GM10266 (cell line): ENCODE results near the gene ATP1A4.

ENCODE experiments used
- DNase-seq: peaks from one replicate; pipeline ENCODE4 v3.0.0; 2012; ENCODE audit errors: extremely low spot score
- TF ChIP-seq, protein P1 (sequence below): IDR thresholded peaks from 2 replicates; pipeline ENCODE4 v1.5.1; 2012; ENCODE audit warnings: mild to moderate bottlenecking, low read depth; ENCODE audit not compliant: control insufficient read depth, insufficient read depth; ENCODE audit errors: missing control alignments

Gene ATP1A4

GRCh38 chr1:160217481-160218051 is 66.2 kb downstream of the ATP1A4 start:
- TF ChIP-seq, protein P1, sequence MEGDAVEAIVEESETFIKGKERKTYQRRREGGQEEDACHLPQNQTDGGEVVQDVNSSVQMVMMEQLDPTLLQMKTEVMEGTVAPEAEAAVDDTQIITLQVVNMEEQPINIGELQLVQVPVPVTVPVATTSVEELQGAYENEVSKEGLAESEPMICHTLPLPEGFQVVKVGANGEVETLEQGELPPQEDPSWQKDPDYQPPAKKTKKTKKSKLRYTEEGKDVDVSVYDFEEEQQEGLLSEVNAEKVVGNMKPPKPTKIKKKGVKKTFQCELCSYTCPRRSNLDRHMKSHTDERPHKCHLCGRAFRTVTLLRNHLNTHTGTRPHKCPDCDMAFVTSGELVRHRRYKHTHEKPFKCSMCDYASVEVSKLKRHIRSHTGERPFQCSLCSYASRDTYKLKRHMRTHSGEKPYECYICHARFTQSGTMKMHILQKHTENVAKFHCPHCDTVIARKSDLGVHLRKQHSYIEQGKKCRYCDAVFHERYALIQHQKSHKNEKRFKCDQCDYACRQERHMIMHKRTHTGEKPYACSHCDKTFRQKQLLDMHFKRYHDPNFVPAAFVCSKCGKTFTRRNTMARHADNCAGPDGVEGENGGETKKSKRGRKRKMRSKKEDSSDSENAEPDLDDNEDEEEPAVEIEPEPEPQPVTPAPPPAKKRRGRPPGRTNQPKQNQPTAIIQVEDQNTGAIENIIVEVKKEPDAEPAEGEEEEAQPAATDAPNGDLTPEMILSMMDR, result no peak
- no peak for DNase-seq

- TF ChIP-seq, protein P1, result peak; percentile 28
- DNase-seq, result no peak
Measured at GRCh38 chr1:160219062-160219929, 67.9 kb downstream of the ATP1A4 start.

DNA sequence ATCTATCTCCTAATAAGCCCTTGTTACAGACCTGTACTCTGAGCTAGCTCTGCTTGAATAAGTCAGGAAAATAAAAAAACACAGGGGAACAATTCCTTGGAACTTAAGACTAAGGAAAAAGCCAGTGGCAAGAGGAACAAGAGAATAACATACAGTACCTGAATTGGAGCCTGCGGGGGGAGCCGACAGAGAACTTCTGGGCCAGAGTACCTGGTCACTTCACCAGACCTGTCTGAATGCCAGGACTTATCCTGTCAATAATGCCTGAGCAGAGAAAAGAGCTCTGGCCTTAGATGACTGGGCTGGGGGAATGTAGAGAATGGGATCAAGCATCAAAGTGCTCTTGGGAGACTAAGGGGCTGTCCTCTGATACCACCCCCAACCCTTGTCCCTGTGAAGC is 68.9 kb downstream of the ATP1A4 start:
- TF ChIP-seq, protein P1, result no peak
- DNase-seq, result no peak

- no peak for DNase-seq
- TF ChIP-seq, protein P1, result no peak
Measured at GRCh38 chr1:160221089-160221488, 69.7 kb downstream of the ATP1A4 start.

GRCh38 chr1:160222546-160222945 is 71.1 kb downstream of the ATP1A4 start:
- TF ChIP-seq, protein P1, result no peak
- no peak for DNase-seq

DNA sequence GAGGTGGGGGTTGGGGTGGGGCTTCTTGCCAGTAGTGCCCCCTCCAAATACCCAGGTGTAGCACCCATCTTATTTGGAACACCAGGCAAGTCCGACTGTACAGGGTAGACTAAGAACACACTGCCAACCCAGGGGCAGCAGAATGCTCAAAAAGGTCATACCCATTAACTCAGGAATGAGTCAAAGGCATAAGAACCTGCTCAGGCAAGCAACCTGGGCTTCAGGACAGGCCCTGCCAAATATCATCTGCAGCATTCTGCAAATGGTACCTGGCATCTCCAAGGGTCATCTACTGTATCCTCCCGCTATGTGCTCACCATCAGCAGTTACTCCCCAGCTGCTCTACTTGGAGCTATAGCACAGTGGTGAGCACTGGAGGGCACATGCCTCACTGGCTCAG is 73.2 kb downstream of the ATP1A4 start:
- DNase-seq, result no peak
- TF ChIP-seq, protein P1, result no peak

DNA sequence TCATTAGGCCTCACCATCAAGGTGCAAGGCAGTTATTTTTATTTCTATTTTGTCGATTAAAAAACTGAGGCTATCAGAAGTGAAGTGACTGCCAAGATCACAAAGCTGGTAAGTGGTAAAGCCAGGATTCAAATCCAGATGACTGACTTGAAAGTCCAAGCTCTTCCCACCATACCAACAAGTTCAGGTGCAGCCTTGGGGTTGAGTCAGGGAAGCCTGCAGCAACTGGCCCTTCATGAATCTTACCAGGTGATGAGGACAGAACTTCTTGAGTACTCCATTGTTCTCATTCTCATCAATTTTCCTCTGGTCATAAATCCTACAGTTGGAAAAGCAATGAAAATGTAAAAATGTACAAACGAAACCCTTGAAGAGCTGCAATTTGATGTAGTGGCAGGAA is 73.9 kb downstream of the ATP1A4 start:
- DNase-seq, result no peak
- TF ChIP-seq, protein P1, result no peak
